GM12878 (cell line): ENCODE measurements around the gene ERP29. TPM values are rescaled to one million over a fixed set of nuclear protein-coding genes. Genes with fewer than 3 reads are reported as not detected.

ENCODE experiments used
- ATF7 ChIP-seq: fragments of 450-650 bp; IDR thresholded peaks from 2 replicates; pipeline ENCODE4 v1.6.1; 2016; ENCODE audit warnings: low read depth, mild to moderate bottlenecking
- BACH1 ChIP-seq: fragments of 450-650 bp; IDR thresholded peaks from 2 replicates; pipeline ENCODE4 v1.6.1; 2017; ENCODE audit warnings: mild to moderate bottlenecking, borderline replicate concordance
- BMI1 ChIP-seq: fragments of 450-650 bp; IDR thresholded peaks from 2 replicates; pipeline ENCODE4 v1.6.1; 2016; ENCODE audit warnings: mild to moderate bottlenecking, moderate library complexity, borderline replicate concordance
- DPF2 ChIP-seq: fragments of 450-650 bp; IDR thresholded peaks from 2 replicates; pipeline ENCODE4 v1.6.1; 2017; ENCODE audit warnings: mild to moderate bottlenecking
- EP300 ChIP-seq, 2 experiments: fragments of 150-350 bp in 1 of 2; IDR thresholded peaks; 2 replicates each; pipeline ENCODE4 v1.6.1; 2011 to 2012; ENCODE audit warnings: low read depth in 2 of 2, low read length in 2 of 2, borderline replicate concordance in 1 of 2, improper control_type of control experiment in 1 of 2, inconsistent platforms in 1 of 2; ENCODE audit not compliant: control insufficient read depth in 1 of 2
- ETV6 ChIP-seq, 2 experiments: fragments of 450-650 bp in 1 of 2; IDR thresholded peaks in 1 of 2; conservative IDR thresholded peaks in 1 of 2; 2 replicates each; pipeline ENCODE4 v1.6.1; 2014; ENCODE audit warnings: antibody characterized with exemption in 1 of 2, borderline replicate concordance in 1 of 2, low read depth in 1 of 2, mild to moderate bottlenecking in 1 of 2, moderate library complexity in 1 of 2
- FOXM1 ChIP-seq: IDR thresholded peaks from 2 replicates; pipeline ENCODE4 v1.6.1; 2012; ENCODE audit warnings: low read depth, mild to moderate bottlenecking, inconsistent platforms, low read length, moderate library complexity
- GATAD2B ChIP-seq: fragments of 450-650 bp; conservative IDR thresholded peaks from 2 replicates; pipeline ENCODE4 v1.6.1; 2017; ENCODE audit warnings: low read depth, mild to moderate bottlenecking, moderate library complexity
- IKZF2 ChIP-seq, 2 experiments: fragments of 450-650 bp; IDR thresholded peaks; 2 replicates each; pipeline ENCODE4 v1.6.1; 2017; ENCODE audit warnings: mild to moderate bottlenecking in 2 of 2, moderate library complexity in 2 of 2
- IRF4 ChIP-seq: IDR thresholded peaks from 2 replicates; pipeline ENCODE4 v1.6.1; 2011; ENCODE audit warnings: low read depth, low read length
- IRF5 ChIP-seq: fragments of 450-650 bp; IDR thresholded peaks from 2 replicates; pipeline ENCODE4 v1.6.1; 2017; ENCODE audit warnings: borderline replicate concordance
- MEF2B ChIP-seq: fragments of 450-650 bp; IDR thresholded peaks from 2 replicates; pipeline ENCODE4 v1.6.1; 2018; ENCODE audit warnings: mild to moderate bottlenecking, moderate library complexity; ENCODE audit not compliant: partially characterized antibody, poor library complexity, severe bottlenecking
- MTA3 ChIP-seq: IDR thresholded peaks from 2 replicates; pipeline ENCODE4 v1.6.1; 2012; ENCODE audit warnings: low read length, inconsistent platforms, borderline replicate concordance
- MYB ChIP-seq: fragments of 150-350 bp; IDR thresholded peaks from 2 replicates; pipeline ENCODE4 v1.6.1; 2014; ENCODE audit warnings: mild to moderate bottlenecking, low read depth, low read length, borderline replicate concordance
- NFIC ChIP-seq: IDR thresholded peaks from 2 replicates; pipeline ENCODE4 v1.6.1; 2012; ENCODE audit warnings: low read depth, mild to moderate bottlenecking, inconsistent platforms, low read length, moderate library complexity
- NR2C1 ChIP-seq: fragments of 450-650 bp; IDR thresholded peaks from 2 replicates; pipeline ENCODE4 v1.6.1; 2017; ENCODE audit warnings: antibody characterized with exemption, mild to moderate bottlenecking, moderate library complexity
- NR2F1 ChIP-seq: fragments of 450-650 bp; conservative IDR thresholded peaks from 2 replicates; pipeline ENCODE4 v1.6.1; 2017; ENCODE audit warnings: mild to moderate bottlenecking
- PAX5 ChIP-seq: IDR thresholded peaks from 2 replicates; pipeline ENCODE4 v1.6.1; 2011; ENCODE audit warnings: low read depth, low read length, borderline replicate concordance
- PML ChIP-seq: IDR thresholded peaks from 2 replicates; pipeline ENCODE4 v1.6.1; 2012; ENCODE audit warnings: low read length, inconsistent platforms
- RAD51 ChIP-seq: fragments of 450-650 bp; IDR thresholded peaks from 2 replicates; pipeline ENCODE4 v1.6.1; 2016; ENCODE audit warnings: moderate library complexity, mild to moderate bottlenecking, inconsistent platforms
- RUNX3 ChIP-seq: IDR thresholded peaks from 2 replicates; pipeline ENCODE4 v1.6.1; 2012; ENCODE audit warnings: low read length, inconsistent platforms
- SPI1 ChIP-seq: IDR thresholded peaks from 2 replicates; pipeline ENCODE4 v1.6.1; 2011; ENCODE audit warnings: low read depth, mild to moderate bottlenecking, low read length, moderate library complexity, borderline replicate concordance; ENCODE audit not compliant: insufficient read depth
- TBL1XR1 ChIP-seq: IDR thresholded peaks from 2 replicates; pipeline ENCODE4 v1.6.1; 2012; ENCODE audit warnings: low read depth, low read length, improper control_type of control experiment
- TCF12 ChIP-seq: IDR thresholded peaks from 2 replicates; pipeline ENCODE4 v1.6.1; 2011; ENCODE audit warnings: low read depth, mild to moderate bottlenecking, low read length
- TCF3 ChIP-seq: IDR thresholded peaks from 2 replicates; pipeline ENCODE4 v1.6.1; 2012; ENCODE audit warnings: low read depth, mild to moderate bottlenecking, low read length, borderline replicate concordance; ENCODE audit not compliant: insufficient read depth
- polyA plus RNA-seq, 11 experiments: library from polyadenylated mRNA; depleted of rRNA in 4 of 11; unstranded in 6 of 11; stranded (reverse) in 5 of 11; fragments of >200 nt; fragmentation: Nextera tagmentation in 4 of 11; fragmentation: Illumina TruSeq in 1 of 11; extraction: Ambion mirVana in 4 of 11; extraction: Trizol in 1 of 11; gene quantifications; 1 replicate in 1 of 11; 2 replicates in 10 of 11; pipeline versions ENCODE4 v1.2.1 to v1.2.3, GENCODE V29; 2011 to 2016; ENCODE audit warnings: inconsistent platforms in 2 of 11, missing spikeins in 2 of 11, low read depth in 1 of 11
- total RNA-seq, 4 experiments: library from RNA; depleted of rRNA in 3 of 4; stranded (reverse); fragments of >200 nt in 3 of 4; fragmentation: Illumina TruSeq in 1 of 4; extraction: Trizol in 1 of 4; gene quantifications; 2 replicates each; pipeline versions ENCODE4 v1.2.1 to v1.2.3, GENCODE V29; 2013 to 2021
- TF ChIP-seq, protein P1 (sequence below): fragments of 450-650 bp; IDR thresholded peaks from 2 replicates; pipeline ENCODE4 v1.6.1; 2017; ENCODE audit warnings: mild to moderate bottlenecking, low read depth, inconsistent platforms; ENCODE audit not compliant: poor library complexity, severe bottlenecking

Gene ERP29
- total and polyA plus RNA-seq, 10 of the 15 experiments (the other 5 are each of a cell fraction or from before 2014, with no cell fraction given): 46.7 to 146 (median 107) TPM

DNA sequence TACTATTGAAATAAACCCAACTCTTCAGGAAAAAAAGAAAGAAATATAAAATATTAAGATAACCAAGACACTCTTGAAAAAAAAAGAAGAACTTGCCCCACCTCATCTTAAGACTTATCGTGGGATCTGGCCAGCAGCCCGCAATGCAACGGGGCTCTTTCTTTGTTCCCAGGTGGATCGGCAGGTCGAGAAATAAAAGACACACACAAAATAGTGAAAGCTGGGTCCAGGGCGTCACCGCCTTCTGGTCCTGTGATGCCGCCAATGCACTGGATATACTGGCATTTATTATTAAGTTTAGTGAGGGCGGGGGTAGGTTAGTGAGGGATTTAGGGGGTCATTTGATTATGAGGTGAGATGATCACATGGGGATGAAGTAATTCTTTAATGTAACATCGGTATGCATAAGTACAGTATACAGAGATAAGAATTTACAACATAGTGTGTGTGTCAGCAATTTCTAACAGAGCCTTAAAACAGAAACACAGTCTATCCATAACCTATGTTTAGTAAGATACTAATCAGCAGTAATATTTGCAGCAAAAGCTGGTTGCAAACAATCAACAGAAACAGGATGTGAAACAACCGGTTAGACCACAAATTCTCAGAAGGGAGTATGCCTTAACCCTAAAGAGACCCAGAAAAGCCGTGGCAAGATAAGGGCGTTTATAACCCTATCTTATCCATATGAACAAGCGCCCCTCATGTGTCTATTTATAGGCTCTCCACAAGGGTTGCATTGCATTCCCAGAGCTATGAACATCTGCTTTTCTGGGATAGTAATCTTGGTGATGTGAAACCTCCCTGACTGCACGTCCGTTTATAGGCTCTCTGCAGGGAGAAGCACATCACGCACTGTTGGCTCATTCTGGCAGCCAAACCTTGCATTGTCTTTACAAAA lies 18.8 kb upstream of the ERP29 start (continued):
- 0 out of 2 replicates have a peak, but pooled peaks have one; percentile 53 for TF ChIP-seq MYB
- TF ChIP-seq TCF3: 0 out of 2 replicates have a peak, but pooled peaks have one; percentile 12
- TF ChIP-seq IKZF2 (IDR thresholded peaks at IDR 0.05): peak; percentile 72 to 87
- TF ChIP-seq BACH1: peak; percentile 75; the same call in 1 of the 2 replicates
- TF ChIP-seq EP300 (IDR thresholded peaks at IDR 0.05; ENCODE audit: borderline replicate concordance in 1 of 2, control insufficient read depth in 1 of 2, low read depth in 2 of 2, low read length in 2 of 2): peak; percentile 45 to 91; a peak in 3 of 4 replicates
- peak; percentile 85 for TF ChIP-seq FOXM1
- TF ChIP-seq MTA3: peak; percentile 92
- TF ChIP-seq RUNX3: peak; percentile 97
- peak; percentile 20; the same call in 1 of the 2 replicates for TF ChIP-seq RAD51
- TF ChIP-seq NFIC: peak; percentile 85
- 0 out of 2 replicates have a peak, but pooled peaks have one; percentile 52 for TF ChIP-seq PAX5
- TF ChIP-seq IRF4: peak; percentile 90
- peak; percentile 94 for TF ChIP-seq DPF2
- peak; percentile 35; the same call in 1 of the 2 replicates for TF ChIP-seq NR2C1
- peak; percentile 94 for TF ChIP-seq SPI1
- TF ChIP-seq TBL1XR1: peak; percentile 78
- TF ChIP-seq TCF12: 0 out of 2 replicates have a peak, but pooled peaks have one; percentile 28
- TF ChIP-seq MEF2B: peak; percentile 83
- TF ChIP-seq NR2F1: peak; percentile 61
- TF ChIP-seq ATF7: peak; percentile 61; the same call in 1 of the 2 replicates
- TF ChIP-seq, protein P1, sequence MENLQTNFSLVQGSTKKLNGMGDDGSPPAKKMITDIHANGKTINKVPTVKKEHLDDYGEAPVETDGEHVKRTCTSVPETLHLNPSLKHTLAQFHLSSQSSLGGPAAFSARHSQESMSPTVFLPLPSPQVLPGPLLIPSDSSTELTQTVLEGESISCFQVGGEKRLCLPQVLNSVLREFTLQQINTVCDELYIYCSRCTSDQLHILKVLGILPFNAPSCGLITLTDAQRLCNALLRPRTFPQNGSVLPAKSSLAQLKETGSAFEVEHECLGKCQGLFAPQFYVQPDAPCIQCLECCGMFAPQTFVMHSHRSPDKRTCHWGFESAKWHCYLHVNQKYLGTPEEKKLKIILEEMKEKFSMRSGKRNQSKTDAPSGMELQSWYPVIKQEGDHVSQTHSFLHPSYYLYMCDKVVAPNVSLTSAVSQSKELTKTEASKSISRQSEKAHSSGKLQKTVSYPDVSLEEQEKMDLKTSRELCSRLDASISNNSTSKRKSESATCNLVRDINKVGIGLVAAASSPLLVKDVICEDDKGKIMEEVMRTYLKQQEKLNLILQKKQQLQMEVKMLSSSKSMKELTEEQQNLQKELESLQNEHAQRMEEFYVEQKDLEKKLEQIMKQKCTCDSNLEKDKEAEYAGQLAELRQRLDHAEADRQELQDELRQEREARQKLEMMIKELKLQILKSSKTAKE: peak; percentile 75
- peak; percentile 61; the same call in 1 of the 2 replicates for TF ChIP-seq GATAD2B
- peak in 1 of 2 experiments; percentile 72; a peak in 1 of 4 replicates for TF ChIP-seq ETV6 (conservative IDR thresholded peaks at IDR 0.05 in 1 of 2, IDR thresholded peaks at IDR 0.05 in 1 of 2; ENCODE audit: borderline replicate concordance in 1 of 2, low read depth in 1 of 2)
- TF ChIP-seq PML: 0 out of 2 replicates have a peak, but pooled peaks have one; percentile 32
- peak; percentile 42; the same call in 1 of the 2 replicates for TF ChIP-seq BMI1
- 0 out of 2 replicates have a peak, but pooled peaks have one; percentile 7 for TF ChIP-seq IRF5
